Upper lobe of left lung (tissue), 6 donors: ENCODE data around the gene ACTR1A. TPM values are rescaled to one million over a fixed set of nuclear protein-coding genes. Genes with fewer than 3 reads are reported as not detected.

Experiments used
- ATAC-seq, 2 donors: fragments of 200-7000 bp; cut with Tn5 transposase; one replicate each; pipeline ENCODE4 v1.9.1; 2022; ENCODE audit warnings: mild to moderate bottlenecking in 2 of 2, moderate library complexity in 2 of 2; ENCODE audit not compliant: low FRiP score in 2 of 2
- DNase-seq, 2 donors: peaks; one replicate each; pipeline ENCODE4 v3.0.0-alpha.2; 2019 to 2020
- H3K27ac ChIP-seq, 4 donors: fragments of 200-600 bp; sonication (generic); one replicate each; pipeline ENCODE4 v1.5.1; 2016 to 2019
- H3K27me3 ChIP-seq, 4 donors: fragments of 200-600 bp; sonication (generic); one replicate each; pipeline ENCODE4 v1.5.1; 2017 to 2019
- H3K36me3 ChIP-seq, 4 donors: fragments of 200-600 bp; sonication (generic); one replicate each; pipeline ENCODE4 v1.5.1; 2016 to 2019
- H3K4me1 ChIP-seq, 4 donors: fragments of 200-600 bp; sonication (generic); one replicate each; pipeline ENCODE4 v1.5.1; 2018 to 2019
- H3K4me3 ChIP-seq, 4 donors: fragments of 200-600 bp; sonication (generic); one replicate each; pipeline ENCODE4 v1.5.1; 2017 to 2019; ENCODE audit warnings: mild to moderate bottlenecking in 2 of 4, moderate library complexity in 1 of 4
- H3K9me3 ChIP-seq, 4 donors: fragments of 200-600 bp; sonication (generic); one replicate each; pipeline ENCODE4 v1.5.1; 2018 to 2019
- CTCF ChIP-seq, 6 experiments: fragments of 450-650 bp in 4 of 6; fragments of 200-600 bp in 2 of 6; sonication (generic) in 2 of 6; IDR thresholded peaks; one replicate each; pipeline ENCODE4 v1.5.1; 2016 to 2019; ENCODE audit warnings: antibody characterized with exemption in 6 of 6
- EP300 ChIP-seq, 4 donors: sonication (generic); formaldehyde crosslinking; IDR thresholded peaks; one replicate each; pipeline ENCODE4 v1.5.1; 2017; ENCODE audit warnings: antibody characterized with exemption in 4 of 4, control low read depth in 2 of 4
- POLR2A ChIP-seq, 4 donors: fragments of 450-650 bp; IDR thresholded peaks; one replicate each; pipeline ENCODE4 v1.5.1; 2016 to 2017; ENCODE audit warnings: antibody characterized with exemption in 4 of 4, mild to moderate bottlenecking in 2 of 4
- POLR2AphosphoS5 ChIP-seq, 2 donors: sonication (generic); formaldehyde crosslinking; IDR thresholded peaks; one replicate each; pipeline ENCODE4 v1.5.1; 2017; ENCODE audit warnings: antibody characterized with exemption in 2 of 2
- WGBS, 2 donors: methylation state at CpG; one replicate each; pipeline ENCODE4 v1.1.5; 2017 to 2018; 5-methylcytosine and 5-hydroxymethylcytosine counted together
- total RNA-seq, 6 donors: library from RNA; depleted of rRNA in 4 of 6; stranded (reverse); fragments of >200 nt in 4 of 6; gene quantifications; one replicate each; pipeline versions ENCODE4 v1.1.0 to v1.2.1, GENCODE V29; 2016 to 2021
- donor health status: DM: no; HTN: no; CAD: no; lungs with moderate emphysema.
- donor health status: DM: no; HTN: yes; CAD: no; lungs with severe emphysema.

The ACTR1A gene
- total RNA-seq, 6 donors from 2014 or later = 54.5 to 126 (median 93.2) TPM

GRCh38 chr10:102509387-102509786, 6.9 kb upstream of the ACTR1A start:
- Histone ChIP-seq H3K36me3 (peaks cover 4 to 47% (median 25%) of the 10 kb centered on the region in 4 donors), H3K27ac (peak overlapping the region in 1 of 4 donors; percentile 24), H3K9me3 (no peaks in the 10 kb centered on the region), H3K4me1 (peaks cover 17 to 47% (median 41%) of the 10 kb centered on the region in 4 donors), H3K27me3 (no peaks in the 10 kb centered on the region), H3K4me3 (no peak overlapping the region)
- peak in 1 of 2 donors; percentile 36 for ATAC-seq
- 47% methylated on average over 2 of the region's 2 CpGs for WGBS, 2 donors
- no peak for TF ChIP-seq EP300 (IDR thresholded peaks at IDR 0.05)
- TF ChIP-seq POLR2AphosphoS5 (IDR thresholded peaks at IDR 0.05) = no peak
- no peak for TF ChIP-seq POLR2A (IDR thresholded peaks at IDR 0.05)
- TF ChIP-seq CTCF (IDR thresholded peaks at IDR 0.05) = no peak
- no peak for DNase-seq

GRCh38 chr10:102508506-102508905, 6.0 kb upstream of the ACTR1A start:
- Histone ChIP-seq H3K27me3 (no peaks in the 10 kb centered on the region), H3K4me1 (peaks cover 18 to 47% (median 42%) of the 10 kb centered on the region in 4 donors), H3K36me3 (peaks cover 4 to 42% (median 23%) of the 10 kb centered on the region in 4 donors), H3K9me3 (no peaks in the 10 kb centered on the region), H3K4me3 (no peak overlapping the region), H3K27ac (no peak overlapping the region)
- no peak for DNase-seq
- no peak for TF ChIP-seq EP300 (IDR thresholded peaks at IDR 0.05)
- no peak for TF ChIP-seq POLR2AphosphoS5 (IDR thresholded peaks at IDR 0.05)
- no peak for TF ChIP-seq CTCF (IDR thresholded peaks at IDR 0.05)
- TF ChIP-seq POLR2A (IDR thresholded peaks at IDR 0.05) = no peak
- ATAC-seq = no peak
- 89 to 100% methylated on average over 1 of the region's 1 CpG for WGBS, 2 donors

- 58% methylated on average over 3 of the region's 3 CpGs for WGBS, 2 donors
- DNase-seq = no peak
- H3K9me3 ChIP-seq = no peaks in the 10 kb centered on the region
- no peaks in the 10 kb centered on the region for H3K27me3 ChIP-seq
- H3K4me3 ChIP-seq = no peak overlapping the region
- TF ChIP-seq EP300 (IDR thresholded peaks at IDR 0.05) = no peak
- TF ChIP-seq CTCF (IDR thresholded peaks at IDR 0.05) = no peak
- no peak for TF ChIP-seq POLR2A (IDR thresholded peaks at IDR 0.05)
- no peak for TF ChIP-seq POLR2AphosphoS5 (IDR thresholded peaks at IDR 0.05)
- H3K4me1 ChIP-seq = peaks cover 24 to 54% (median 49%) of the 10 kb centered on the region in 4 donors
- no peak for ATAC-seq
- H3K36me3 ChIP-seq = peaks cover 4 to 33% (median 19%) of the 10 kb centered on the region in 4 donors
- H3K27ac ChIP-seq = no peak overlapping the region
Observed at GRCh38 chr10:102507521-102507920, 5.0 kb upstream of the ACTR1A start.

- H3K4me1 ChIP-seq = peaks cover 33 to 65% (median 57%) of the 10 kb centered on the region in 4 donors
- ATAC-seq (no peak), DNase-seq (no peak)
- H3K4me3 ChIP-seq = peak overlapping the region in 1 of 4 donors; percentile 99
- no peaks in the 10 kb centered on the region for H3K9me3 ChIP-seq
- 68 to 75% methylated on average over 10 of the region's 10 CpGs for WGBS, 2 donors
- peak overlapping the region in 1 of 4 donors; percentile 89 for H3K27ac ChIP-seq
- TF ChIP-seq CTCF (IDR thresholded peaks at IDR 0.05) (no peak), EP300 (IDR thresholded peaks at IDR 0.05) (no peak)
- H3K27me3 ChIP-seq = no peaks in the 10 kb centered on the region
- peaks cover 4 to 16% (median 12%) of the 10 kb centered on the region in 4 donors for H3K36me3 ChIP-seq
Observed at GRCh38 chr10:102505462-102506115, 3.1 kb upstream of the ACTR1A start.

- peak overlapping the region; percentile 78 to 95 (median 86) for H3K27ac ChIP-seq
- peaks cover 3 to 11% (median 7%) of the 10 kb centered on the region in 4 donors for H3K36me3 ChIP-seq
- H3K9me3 ChIP-seq = no peaks in the 10 kb centered on the region
- peaks cover 36 to 70% (median 59%) of the 10 kb centered on the region in 4 donors for H3K4me1 ChIP-seq
- H3K27me3 ChIP-seq = no peaks in the 10 kb centered on the region
- DNase-seq = no peak
- H3K4me3 ChIP-seq = peak overlapping the region; percentile 17 to 99 (median 98)
- TF ChIP-seq CTCF (IDR thresholded peaks at IDR 0.05) (no peak), POLR2A (IDR thresholded peaks at IDR 0.05) (no peak), POLR2AphosphoS5 (IDR thresholded peaks at IDR 0.05) (no peak), EP300 (IDR thresholded peaks at IDR 0.05) (no peak)
- no peak for ATAC-seq
- 3 to 20% methylated on average over 5 of the region's 5 CpGs for WGBS, 2 donors
Observed at GRCh38 chr10:102504976-102505300, 2.4 kb upstream of the ACTR1A start.
